ENCODE measurements around the gene CPXM2. TPM values are rescaled to one million over a fixed set of nuclear protein-coding genes. Genes with fewer than 3 reads are reported as not detected.
A peak's percentile ranks its signal among the peaks of the same experiment; 100 is the strongest.

CPXM2 gene
- total and polyA plus RNA-seq, 9 of the 15 experiments (the other 6 are each of a cell fraction or from before 2014, with no cell fraction given): not detected

- TF ChIP-seq JUN (IDR thresholded peaks at IDR 0.05; ENCODE audit: borderline replicate concordance, low read depth, low read length): no peak
- no peak for TF ChIP-seq JUN (CRISPR knock-in tag; IDR thresholded peaks at IDR 0.05; ENCODE audit: borderline replicate concordance)
- TF ChIP-seq ZNF75A (CRISPR knock-in tag; IDR thresholded peaks at IDR 0.05): no peak
- TF ChIP-seq ZNF282 (CRISPR knock-in tag; IDR thresholded peaks at IDR 0.05): no peak
- no peak for TF ChIP-seq LARP7 (IDR thresholded peaks at IDR 0.05)
- no peak for TF ChIP-seq ZEB2 (IDR thresholded peaks at IDR 0.05)
These were observed 37.1 kb downstream of the CPXM2 start (continued) for GRCh38 chr10:123854498-123854897.

GRCh38 chr10:123854003-123854402 is 37.6 kb downstream of the CPXM2 start:
- in situ Hi-C loops (cut with MboI): no loop called here
- H3K79me2 ChIP-seq (ENCODE audit: control insufficient read depth, insufficient read depth, low read length): no peaks in the 10 kb centered on the region
- no peaks in the 10 kb centered on the region for H3K9me1 ChIP-seq (ENCODE audit: control insufficient read depth, insufficient read depth, low read length)
- H3K4me1 ChIP-seq (replicated peaks in 1 of 2; ENCODE audit: control insufficient read depth in 2 of 2, insufficient read depth in 2 of 2, low read length in 2 of 2): no peaks in the 10 kb centered on the region; a peak in 1 of 5 replicates
- H3K36me3 ChIP-seq (ENCODE audit: control insufficient read depth, insufficient read depth, low read length): no peaks in the 10 kb centered on the region
- POLR2A ChIA-PET: interaction anchor here (0.6 kb wide), 1 partner anchor 264 kb away, joined by 4 read pairs; no protein-coding TSS in a partner anchor
- no peak overlapping the region for H3K4me2 ChIP-seq (ENCODE audit: insufficient read depth, low read length)
- ATAC-seq (peak; percentile 53; the same call in 2 of the 3 replicates), FAIRE-seq (no peak), DNase-seq (ENCODE audit: extremely low read depth in 1 of 4, low spot score in 3 of 4) (peak in 3 of 4 experiments; percentile 7 to 36 (median 23))
- WGBS (ENCODE audit: insufficient coverage, low coverage, missing lambda C conversion rate): 0% methylated on average over 2 of the region's 4 CpGs
- CTCF ChIA-PET (ENCODE audit: low intra/inter-chr PET ratio): no interaction called here
- no peaks in the 10 kb centered on the region for H3K9me3 ChIP-seq (replicated peaks; ENCODE audit: control insufficient read depth, insufficient read depth, low read depth, low read length)
- H3K27me3 ChIP-seq (ENCODE audit: control insufficient read depth in 2 of 2, insufficient read depth in 2 of 2, low read length in 2 of 2): peaks cover 0 to 23% of the 10 kb centered on the region in 2 experiments; a peak in 2 of 5 replicates
- H3K4me3 ChIP-seq: no peak overlapping the region
- intact Hi-C loops (cut with micrococcal nuclease): no loop called here
- H2AFZ ChIP-seq (ENCODE audit: low read depth, low read length): no peak overlapping the region
- H4K20me1 ChIP-seq (replicated peaks; ENCODE audit: control insufficient read depth, insufficient read depth, low read length): no peaks in the 10 kb centered on the region
- H3K27ac ChIP-seq (ENCODE audit: extremely low read depth, low read depth, low read length): no peak overlapping the region
- no TSS peak for BruUV-seq (replicated peaks)
- H3K9ac ChIP-seq (ENCODE audit: insufficient read depth in 1 of 2, low read depth in 2 of 2, low read length in 2 of 2): no peak overlapping the region
- no peak for TF ChIP-seq HNRNPUL1 (IDR thresholded peaks at IDR 0.05; ENCODE audit: low read length)
- TF ChIP-seq ZNF511 (CRISPR knock-in tag; IDR thresholded peaks at IDR 0.05): no peak
- TF ChIP-seq RREB1 (CRISPR knock-in tag; IDR thresholded peaks at IDR 0.05): no peak
- TF ChIP-seq MXI1 (IDR thresholded peaks at IDR 0.05; ENCODE audit: low read depth, low read length): no peak
- no peak for TF ChIP-seq FOXJ2 (tag; IDR thresholded peaks at IDR 0.05)
- TF ChIP-seq ZBTB17 (CRISPR knock-in tag; IDR thresholded peaks at IDR 0.05): 0 out of 2 replicates have a peak, but pooled peaks have one; percentile 24
- no peak for TF ChIP-seq ARHGAP35 (IDR thresholded peaks at IDR 0.05; ENCODE audit: partially characterized antibody)
- peak; percentile 28; the same call in 1 of the 2 replicates for TF ChIP-seq ZNF316 (IDR thresholded peaks at IDR 0.05)
- no peak for TF ChIP-seq NCOR1 (IDR thresholded peaks at IDR 0.05)
- no peak for TF ChIP-seq NFYB (IDR thresholded peaks at IDR 0.05; ENCODE audit: extremely low read depth, insufficient read length)
- no peak for TF ChIP-seq HINFP (tag; conservative IDR thresholded peaks at IDR 0.05; ENCODE audit: low read depth)

All from K562 (cell line).